Epithelial cell of umbilical artery (primary cell): ENCODE data around the gene TRIM51. TPM values are rescaled to one million over a fixed set of nuclear protein-coding genes. Genes with fewer than 3 reads are reported as not detected.

Experiments
- total RNA-seq: library from RNA; depleted of rRNA; stranded (reverse); fragments of >200 nt; gene quantifications from 2 replicates; pipeline ENCODE4 v1.2.3, GENCODE V29; 2014

Gene TRIM51
- total RNA-seq: not detected in 2 replicates

GRCh38 chr11:55882997-55883396 lies at the start of gene TRIM51:
TSS of gene TRIM51 (plus strand) at chr11:55883297. CDS start at chr11:55885429, 2,132 bp downstream.

GRCh38 chr11:55838452-55838851 lies 44.6 kb upstream of the TRIM51 start, which contains the start of gene OR5D16:
TSS of gene OR5D16 (plus strand) at chr11:55838752. CDS start at chr11:55838752, 0 bp downstream.

GRCh38 chr11:55914482-55914881 lies 31.4 kb downstream of the TRIM51 start, which contains the start of gene OR5W2:
TSS of gene OR5W2 (minus strand) at chr11:55914582. CDS start at chr11:55914582, 0 bp downstream.

GRCh38 chr11:55936300-55936699 lies 53.2 kb downstream of the TRIM51 start, which contains the start of gene OR5I1:
TSS of gene OR5I1 (minus strand) at chr11:55936400. CDS start at chr11:55936400, 0 bp downstream.

Other genes starting within 250 kb of the TRIM51 start
- not detected in 2 replicates for gene OR4P4, start 248.2 kb upstream of the TRIM51 start, total RNA-seq
- not detected in 2 replicates for gene OR4S2, start 235.0 kb upstream of the TRIM51 start, total RNA-seq
- gene OR4C6, start 221.1 kb upstream of the TRIM51 start, total RNA-seq: not detected in 2 replicates
- not detected in 2 replicates for gene OR5D13, start 109.9 kb upstream of the TRIM51 start, total RNA-seq
- gene OR5D14, start 87.7 kb upstream of the TRIM51 start, total RNA-seq: not detected in 2 replicates
- not detected in 2 replicates for gene OR5L1, start 71.9 kb upstream of the TRIM51 start, total RNA-seq
- not detected in 2 replicates for gene OR5D18, start 63.7 kb upstream of the TRIM51 start, total RNA-seq
- not detected in 2 replicates for gene OR5L2, start 56.1 kb upstream of the TRIM51 start, total RNA-seq
- gene OR5D16, start 44.5 kb upstream of the TRIM51 start, total RNA-seq: not detected in 2 replicates
- gene OR5W2, start 31.3 kb downstream of the TRIM51 start, total RNA-seq: not detected in 2 replicates
- gene OR5I1, start 53.1 kb downstream of the TRIM51 start, total RNA-seq: not detected in 2 replicates
- not detected in 2 replicates for gene OR10AG1, start 86.6 kb downstream of the TRIM51 start, total RNA-seq
- not detected in 2 replicates for gene OR5F1, start 111.3 kb downstream of the TRIM51 start, total RNA-seq
- not detected in 2 replicates for gene OR5AS1, start 144.4 kb downstream of the TRIM51 start, total RNA-seq
- not detected in 2 replicates for gene OR8I2, start 210.0 kb downstream of the TRIM51 start, total RNA-seq
- gene OR8H2, start 220.4 kb downstream of the TRIM51 start, total RNA-seq: not detected in 2 replicates
- gene OR8H3, start 239.1 kb downstream of the TRIM51 start, total RNA-seq: not detected in 2 replicates